GM12872 (cell line): Measurements from ENCODE around the gene PTPA.
A peak's percentile ranks its signal among the peaks of the same experiment; 100 is the strongest.

ENCODE experiments used
- TF ChIP-seq, protein P1 (sequence below): IDR thresholded peaks from 3 replicates; pipeline ENCODE4 v1.5.1; 2011; ENCODE audit warnings: low read depth, mild to moderate bottlenecking, low read length, moderate library complexity; ENCODE audit not compliant: insufficient read depth

Gene PTPA

DNA sequence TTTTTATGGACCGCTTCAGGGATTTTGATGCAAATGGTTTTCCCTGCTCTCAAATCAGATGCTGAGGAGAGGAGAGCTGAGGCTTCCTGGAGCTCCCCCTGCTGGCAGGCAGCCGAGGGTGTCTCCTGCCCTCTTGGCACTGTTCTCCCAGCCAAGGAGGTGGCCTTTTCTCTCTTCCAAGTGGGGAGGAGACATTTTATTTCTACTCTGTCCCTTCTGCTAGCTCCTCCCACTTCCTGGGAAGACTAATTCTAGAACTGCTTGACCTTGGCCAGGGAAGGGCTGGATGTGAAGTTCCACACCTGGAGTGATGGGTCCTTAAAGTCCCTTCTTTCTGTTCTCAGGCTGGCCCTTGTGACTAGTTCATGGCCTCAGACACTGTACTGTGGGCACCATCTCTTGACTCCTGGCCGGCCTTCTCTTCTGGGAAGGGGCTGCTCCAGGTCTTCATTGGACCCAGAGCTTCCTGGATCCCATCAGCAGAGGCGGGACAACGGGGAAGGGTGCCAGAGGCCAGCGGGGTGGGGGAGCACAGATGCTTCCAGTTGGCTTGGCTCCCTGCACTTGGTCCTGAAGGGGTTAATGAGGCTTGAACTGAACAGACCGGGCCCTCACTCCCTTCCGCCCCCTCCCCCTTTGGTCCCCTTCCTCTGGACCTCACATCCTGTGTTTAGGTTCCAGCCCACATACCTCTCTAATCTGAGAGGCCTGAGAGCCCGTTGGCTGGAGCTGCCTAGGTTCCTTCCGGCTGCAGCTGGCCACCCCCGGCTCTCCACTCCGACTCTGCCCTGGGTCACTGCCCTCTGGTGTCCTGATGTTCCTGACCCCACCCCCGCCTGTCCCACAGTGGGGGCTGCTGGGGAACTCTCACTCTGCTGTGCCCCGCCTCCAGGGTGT is 32.1 kb downstream of the PTPA start:
- TF ChIP-seq, protein P1, sequence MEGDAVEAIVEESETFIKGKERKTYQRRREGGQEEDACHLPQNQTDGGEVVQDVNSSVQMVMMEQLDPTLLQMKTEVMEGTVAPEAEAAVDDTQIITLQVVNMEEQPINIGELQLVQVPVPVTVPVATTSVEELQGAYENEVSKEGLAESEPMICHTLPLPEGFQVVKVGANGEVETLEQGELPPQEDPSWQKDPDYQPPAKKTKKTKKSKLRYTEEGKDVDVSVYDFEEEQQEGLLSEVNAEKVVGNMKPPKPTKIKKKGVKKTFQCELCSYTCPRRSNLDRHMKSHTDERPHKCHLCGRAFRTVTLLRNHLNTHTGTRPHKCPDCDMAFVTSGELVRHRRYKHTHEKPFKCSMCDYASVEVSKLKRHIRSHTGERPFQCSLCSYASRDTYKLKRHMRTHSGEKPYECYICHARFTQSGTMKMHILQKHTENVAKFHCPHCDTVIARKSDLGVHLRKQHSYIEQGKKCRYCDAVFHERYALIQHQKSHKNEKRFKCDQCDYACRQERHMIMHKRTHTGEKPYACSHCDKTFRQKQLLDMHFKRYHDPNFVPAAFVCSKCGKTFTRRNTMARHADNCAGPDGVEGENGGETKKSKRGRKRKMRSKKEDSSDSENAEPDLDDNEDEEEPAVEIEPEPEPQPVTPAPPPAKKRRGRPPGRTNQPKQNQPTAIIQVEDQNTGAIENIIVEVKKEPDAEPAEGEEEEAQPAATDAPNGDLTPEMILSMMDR = peak; percentile 99

DNA sequence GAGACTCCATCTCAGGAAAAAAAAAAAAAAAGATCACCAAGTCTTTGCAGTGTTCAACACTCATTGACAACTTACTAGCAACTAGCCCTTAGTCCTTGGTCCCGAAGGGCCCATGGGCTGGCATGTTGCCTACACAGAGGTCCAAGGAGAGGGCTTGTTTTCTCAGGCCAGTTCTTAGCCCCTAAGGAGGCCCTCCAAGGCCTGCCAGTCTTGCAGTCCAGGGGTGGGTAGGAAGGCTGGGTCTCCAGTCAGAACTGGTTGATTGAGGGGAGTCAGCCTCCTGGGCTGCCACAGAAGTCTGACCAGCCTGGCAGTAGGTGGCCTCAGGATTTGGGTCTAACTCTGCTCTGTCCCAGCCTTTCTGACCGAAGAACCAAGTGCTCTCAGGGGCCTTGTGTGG is 34.1 kb downstream of the PTPA start:
- TF ChIP-seq, protein P1 = no peak

DNA sequence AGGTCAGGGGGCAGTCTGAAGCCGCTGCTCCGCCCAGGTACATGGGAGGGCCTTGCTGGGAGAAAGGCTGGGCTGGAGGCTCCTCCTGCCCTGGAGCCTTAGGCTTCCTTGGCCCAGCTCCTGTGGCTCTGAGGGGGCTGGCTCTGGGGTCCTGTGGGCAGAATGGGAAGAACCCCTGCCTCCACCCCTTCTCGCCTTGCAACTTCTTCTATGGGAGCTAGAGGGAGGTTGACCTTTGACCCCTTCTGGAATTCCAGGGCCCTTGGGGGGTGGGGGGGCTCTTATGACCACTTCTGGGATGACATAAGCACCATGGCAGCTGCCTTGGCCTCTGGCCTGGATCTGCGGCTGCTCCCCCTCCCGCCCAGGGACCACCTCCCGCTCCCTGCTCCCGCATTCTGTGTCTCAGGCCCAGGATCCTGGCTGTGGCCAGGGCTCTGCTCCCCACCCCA is 34.7 kb downstream of the PTPA start:
- TF ChIP-seq, protein P1 = no peak

DNA sequence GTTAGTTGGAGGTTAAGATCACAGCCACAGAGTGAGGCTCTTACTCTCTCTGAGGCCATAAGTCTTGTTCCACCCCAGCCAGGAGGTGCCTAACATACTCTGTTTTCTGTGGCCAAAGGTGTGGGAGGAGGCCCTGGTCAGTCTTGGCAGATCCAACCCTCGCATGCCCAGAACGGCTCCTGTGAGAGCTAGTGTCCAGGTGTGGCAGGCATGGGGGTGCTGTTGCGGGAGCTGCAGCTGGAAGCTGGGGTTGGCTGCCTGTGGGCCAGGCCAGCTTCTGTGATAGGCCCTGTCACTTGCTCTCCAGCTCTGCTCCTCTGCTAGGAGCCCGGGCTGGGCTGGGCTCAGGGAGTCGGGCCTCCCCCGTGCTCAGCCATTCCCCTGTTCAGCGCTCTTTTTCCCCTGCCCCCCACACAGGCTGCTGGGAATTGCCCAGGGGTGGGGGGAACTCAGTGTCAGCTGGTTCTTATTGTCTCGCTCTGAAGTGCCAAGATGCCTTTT is 35.3 kb downstream of the PTPA start:
- TF ChIP-seq, protein P1 = no peak

DNA sequence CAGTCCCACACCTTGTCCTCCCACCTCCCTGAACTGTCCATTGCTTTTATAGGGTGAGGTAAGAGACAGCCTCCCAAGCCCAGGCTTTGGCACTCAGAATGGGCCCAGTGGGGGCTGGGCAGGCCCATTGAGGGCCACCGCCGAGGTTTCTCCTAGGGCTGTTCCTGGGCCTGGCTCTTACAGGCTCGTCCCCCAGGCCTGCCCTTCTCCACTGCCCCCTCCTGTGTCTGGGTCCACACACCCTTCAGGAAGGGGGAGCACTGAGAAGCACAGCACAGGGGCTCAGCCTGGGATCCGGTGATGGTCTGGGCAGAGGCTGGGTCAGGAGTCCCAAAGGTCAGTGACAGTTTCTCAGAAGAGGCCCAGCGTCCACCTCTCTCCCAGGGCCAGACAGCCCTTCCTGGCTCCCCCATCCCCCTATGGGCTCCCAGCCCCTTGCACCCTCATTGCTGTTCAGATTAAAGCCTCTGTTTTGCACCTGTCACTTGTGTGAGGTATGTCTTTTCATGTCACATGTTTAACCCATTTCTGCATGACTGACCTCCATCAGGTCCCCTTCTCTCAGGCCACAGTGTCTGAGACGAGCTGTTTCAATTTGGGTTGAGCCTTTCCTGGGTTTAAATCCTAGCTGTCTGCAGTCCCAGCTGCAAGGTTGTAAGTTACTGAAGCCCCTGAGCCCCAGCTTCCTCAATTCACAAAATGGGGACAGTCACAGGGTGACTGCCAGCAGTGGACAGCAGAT is 37.4 kb downstream of the PTPA start:
- TF ChIP-seq, protein P1 = no peak

DNA sequence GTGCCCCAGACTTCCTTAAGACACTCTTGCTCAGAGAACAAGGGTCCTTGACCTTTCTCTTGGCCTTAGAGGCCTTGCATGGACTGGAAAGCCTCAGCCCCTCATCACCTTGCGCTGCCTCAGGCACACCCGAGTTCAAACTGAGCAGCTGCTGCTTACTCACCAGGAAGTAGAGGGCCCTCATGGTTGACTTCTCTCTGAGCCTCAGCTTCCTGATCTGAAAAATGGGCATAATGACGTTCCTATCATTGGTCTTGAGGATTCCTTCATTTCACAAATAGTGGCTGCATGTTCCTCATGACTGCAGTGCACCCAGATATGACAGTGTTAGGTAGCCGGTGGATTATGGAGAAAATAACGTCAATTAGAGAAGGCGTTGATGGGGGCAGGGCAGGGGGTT is 38.2 kb downstream of the PTPA start:
- TF ChIP-seq, protein P1 = no peak

DNA sequence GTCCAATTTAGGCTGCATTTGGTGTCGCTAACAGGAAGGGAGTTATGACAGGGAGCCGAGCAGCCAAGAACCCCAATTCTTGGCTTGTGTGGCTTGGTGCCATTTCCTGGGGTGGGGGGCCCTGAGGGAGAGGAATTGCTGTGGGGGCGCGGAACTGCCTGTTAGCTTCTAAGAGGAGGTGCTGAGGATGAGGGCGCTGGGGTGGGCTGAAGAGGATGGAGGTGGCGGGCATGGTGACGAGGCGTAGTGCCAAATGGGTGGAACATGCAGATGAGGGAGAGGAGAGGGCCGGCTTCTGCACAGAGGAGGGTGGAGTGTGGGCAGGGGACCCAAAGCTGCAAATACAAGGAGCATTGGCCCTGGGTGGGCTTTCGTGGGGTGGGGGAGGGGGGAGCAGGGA is 38.9 kb downstream of the PTPA start:
- TF ChIP-seq, protein P1 = no peak
